ENCODE data around the gene MPHOSPH9. TPM values are rescaled to one million over a fixed set of nuclear protein-coding genes. Genes with fewer than 3 reads are reported as not detected.
A peak's percentile ranks its signal among the peaks of the same experiment; 100 is the strongest.

The MPHOSPH9 gene
- total RNA-seq, 1 experiment from 2014 or later: 47.5 TPM

- no peak for TF ChIP-seq CDX4 (CRISPR knock-in tag; IDR thresholded peaks at IDR 0.05; ENCODE audit: borderline replicate concordance)
- TF ChIP-seq ELF4 (CRISPR knock-in tag; IDR thresholded peaks at IDR 0.05; ENCODE audit: low read depth): no peak
- no peak for TF ChIP-seq SOX15 (CRISPR knock-in tag; IDR thresholded peaks at IDR 0.05)
- no peak for TF ChIP-seq FOXP1 (CRISPR knock-in tag; IDR thresholded peaks at IDR 0.05; ENCODE audit: borderline replicate concordance)
- TF ChIP-seq TEAD4 (CRISPR knock-in tag; IDR thresholded peaks at IDR 0.05): no peak
- TF ChIP-seq ZNF396 (CRISPR knock-in tag; IDR thresholded peaks at IDR 0.05; ENCODE audit: borderline replicate concordance): no peak
- no peak for TF ChIP-seq AR (CRISPR knock-in tag; IDR thresholded peaks at IDR 0.05)
- TF ChIP-seq ZNF138 (CRISPR knock-in tag; conservative IDR thresholded peaks at IDR 0.05): no peak
These were observed 12.7 kb upstream of the MPHOSPH9 start (continued) for GRCh38 chr12:123245678-123246077.

GRCh38 chr12:123243671-123244262 lies 10.8 kb upstream of the MPHOSPH9 start:
- ChIA-PET POLR2A (interaction anchor here (0.6 to 1.2 kb wide), 2 partner anchors 11 to 1765 kb away, joined by 4 read pairs; partner anchors contain the start of genes MPHOSPH9 and MTRFR), CTCF (interaction anchor here (0.6 kb wide), 1 partner anchor 809 kb away, joined by 4 read pairs; no protein-coding TSS in a partner anchor)

GRCh38 chr12:123242116-123242904 lies 9.4 kb upstream of the MPHOSPH9 start:
- TF ChIP-seq IRF1 (CRISPR knock-in tag; IDR thresholded peaks at IDR 0.05) (no peak), NR1H2 (CRISPR knock-in tag; IDR thresholded peaks at IDR 0.05) (no peak), OVOL2 (CRISPR knock-in tag; IDR thresholded peaks at IDR 0.05; ENCODE audit: borderline replicate concordance) (no peak)
- Mint-ChIP-seq H3K27ac (peak overlapping the region; percentile 32; the same call in 1 of the 2 replicates), H3K9me3 (peaks cover 5% of the 10 kb centered on the region), H3K4me3 (no peak overlapping the region), H3K36me3 (peaks cover 30% of the 10 kb centered on the region), H3K27me3 (ENCODE audit: low read depth) (no peaks in the 10 kb centered on the region), H3K4me1 (no peaks in the 10 kb centered on the region)
- DNase-seq (ENCODE audit: low spot score) (no peak), ATAC-seq (no peak)
- CTCF ChIA-PET: interaction anchor here (1.3 kb wide), 1 partner anchor 9 kb away, joined by 4 read pairs; the partner anchor contains the start of genes MPHOSPH9 and MTRFR
- POLR2A ChIA-PET: interaction anchor here (0.9 to 1.1 kb wide), 2 partner anchors 10 to 27 kb away, joined by 3 to 4 read pairs; partner anchors contain the start of gene MPHOSPH9

More at GRCh38 chr12:123243671-123244262, 10.8 kb upstream of the MPHOSPH9 start:
- Mint-ChIP-seq H3K4me1 (no peaks in the 10 kb centered on the region), H3K9me3 (peaks cover 17% of the 10 kb centered on the region), H3K27me3 (ENCODE audit: low read depth) (no peaks in the 10 kb centered on the region), H3K27ac (no peak overlapping the region), H3K4me3 (no peak overlapping the region), H3K36me3 (peaks cover 45% of the 10 kb centered on the region)
- DNase-seq (ENCODE audit: low spot score): no peak
- ATAC-seq: no peak
- TF ChIP-seq RORB (CRISPR knock-in tag; IDR thresholded peaks at IDR 0.05) (no peak), ZNF423 (CRISPR knock-in tag; IDR thresholded peaks at IDR 0.05) (no peak), SOX15 (CRISPR knock-in tag; IDR thresholded peaks at IDR 0.05) (no peak), RELA (CRISPR knock-in tag; IDR thresholded peaks at IDR 0.05; ENCODE audit: borderline replicate concordance) (no peak), ELF4 (CRISPR knock-in tag; IDR thresholded peaks at IDR 0.05; ENCODE audit: low read depth) (no peak), ZNF219 (CRISPR knock-in tag; IDR thresholded peaks at IDR 0.05; ENCODE audit: borderline replicate concordance) (no peak), OVOL2 (CRISPR knock-in tag; IDR thresholded peaks at IDR 0.05; ENCODE audit: borderline replicate concordance) (no peak), NR1H2 (CRISPR knock-in tag; IDR thresholded peaks at IDR 0.05) (no peak), PRRX2 (CRISPR knock-in tag; IDR thresholded peaks at IDR 0.05) (no peak), FOXK1 (CRISPR knock-in tag; IDR thresholded peaks at IDR 0.05) (no peak), ZNF138 (CRISPR knock-in tag; conservative IDR thresholded peaks at IDR 0.05) (no peak), ZMAT4 (CRISPR knock-in tag; IDR thresholded peaks at IDR 0.05) (no peak)
